GM18858 (cell line): ENCODE measurements around the gene ARL16.
A peak's percentile ranks its signal among the peaks of the same experiment; 100 is the strongest.

Experiments used
- ATAC-seq: cut with Tn5 transposase; IDR thresholded peaks from one replicate; pipeline ENCODE4 v1.9.1; 2021; ENCODE audit not compliant: unreplicated experiment

The ARL16 gene

GRCh38 chr17:81673561-81674258, 9.9 kb downstream of the ARL16 start:
- no peak for ATAC-seq

GRCh38 chr17:81672954-81673353, 10.6 kb downstream of the ARL16 start:
- ATAC-seq = no peak

- ATAC-seq = no peak
These were observed 11.1 kb downstream of the ARL16 start for GRCh38 chr17:81672504-81672903.

- no peak for ATAC-seq
These were observed 15.8 kb downstream of the ARL16 start for GRCh38 chr17:81667754-81668153.

GRCh38 chr17:81666342-81667191, 17.0 kb downstream of the ARL16 start, which contains the start of the genes CCDC137 and OXLD1:
Gene CCDC137 (plus strand): TSS chr17:81666737. CDS start chr17:81666767, 30 bp downstream.
Gene OXLD1 (minus strand): TSS chr17:81666605. CDS start chr17:81666577, 28 bp downstream.
- peak; percentile 78 for ATAC-seq

GRCh38 chr17:81666092-81666341, 17.6 kb downstream of the ARL16 start:
- no peak for ATAC-seq

GRCh38 chr17:81665205-81666091, 18.1 kb downstream of the ARL16 start:
- ATAC-seq = no peak

- no peak for ATAC-seq
These were observed 19.5 kb downstream of the ARL16 start for GRCh38 chr17:81664051-81664470.

GRCh38 chr17:81662002-81662401, 21.6 kb downstream of the ARL16 start:
- no peak for ATAC-seq

GRCh38 chr17:81660441-81660840, 23.2 kb downstream of the ARL16 start:
- no peak for ATAC-seq

GRCh38 chr17:81659038-81659437, 24.6 kb downstream of the ARL16 start:
- ATAC-seq = no peak

- no peak for ATAC-seq
These were observed 26.8 kb downstream of the ARL16 start for GRCh38 chr17:81656835-81657234.

GRCh38 chr17:81656118-81656743, 27.4 kb downstream of the ARL16 start, which contains the start of gene PDE6G:
Gene PDE6G (minus strand): TSS chr17:81656542. CDS start chr17:81653305, 3,237 bp downstream.
- ATAC-seq = no peak

- no peak for ATAC-seq
These were observed 28.0 kb downstream of the ARL16 start for GRCh38 chr17:81655378-81656117.

GRCh38 chr17:81652906-81653771, 30.5 kb downstream of the ARL16 start:
- ATAC-seq = no peak

- ATAC-seq = no peak
These were observed 31.9 kb downstream of the ARL16 start for GRCh38 chr17:81651692-81652091.

GRCh38 chr17:81650951-81651350, 32.6 kb downstream of the ARL16 start:
- no peak for ATAC-seq

GRCh38 chr17:81648707-81649085, 34.9 kb downstream of the ARL16 start:
- no peak for ATAC-seq

- ATAC-seq = no peak
These were observed 35.4 kb downstream of the ARL16 start for GRCh38 chr17:81648013-81648706.
